HG02970 (cell line): ENCODE data around the gene VKORC1.
"Not testable (repeated sequence)": the region's sequence is repeated elsewhere in the genome, so short reads cannot be mapped to it uniquely, and the experiment has no call there.

Source experiments
- ATAC-seq: cut with Tn5 transposase; IDR thresholded peaks from one replicate; pipeline ENCODE4 v1.9.1; 2021; ENCODE audit warnings: mild to moderate bottlenecking, moderate library complexity, moderate number of reproducible peaks; ENCODE audit not compliant: unreplicated experiment, low FRiP score

Gene VKORC1

GRCh38 chr16:31094424-31095120, at the start of gene VKORC1:
VKORC1 (minus strand) TSS chr16:31094797; CDS start chr16:31094729, 68 bp downstream.
- ATAC-seq, result peak; percentile 69

DNA sequence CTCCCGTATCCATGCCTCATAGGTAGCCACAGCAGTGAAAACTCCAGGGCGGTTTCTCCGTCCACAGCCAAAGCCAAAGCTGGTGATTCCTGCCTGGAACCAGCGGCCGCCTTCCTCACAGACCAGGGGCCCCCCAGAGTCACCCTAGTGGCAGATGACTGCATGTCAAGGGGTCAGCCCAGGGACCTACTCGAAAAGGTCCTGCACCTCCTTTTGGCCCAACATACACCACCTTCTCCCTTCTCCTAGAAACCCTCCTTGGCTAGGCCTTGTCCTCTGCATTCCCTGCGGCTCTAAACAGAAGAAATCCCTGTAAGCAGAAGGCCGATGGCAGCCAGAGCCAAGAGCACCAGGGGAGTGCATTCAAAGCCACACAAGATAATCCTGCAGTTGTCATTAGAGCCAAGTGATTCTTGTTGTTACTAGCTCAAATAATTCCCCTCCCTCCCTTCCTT, 49.1 kb upstream of the VKORC1 start:
- ATAC-seq, result no peak

GRCh38 chr16:31143011-31143693, 48.6 kb upstream of the VKORC1 start:
- ATAC-seq, result no peak

DNA sequence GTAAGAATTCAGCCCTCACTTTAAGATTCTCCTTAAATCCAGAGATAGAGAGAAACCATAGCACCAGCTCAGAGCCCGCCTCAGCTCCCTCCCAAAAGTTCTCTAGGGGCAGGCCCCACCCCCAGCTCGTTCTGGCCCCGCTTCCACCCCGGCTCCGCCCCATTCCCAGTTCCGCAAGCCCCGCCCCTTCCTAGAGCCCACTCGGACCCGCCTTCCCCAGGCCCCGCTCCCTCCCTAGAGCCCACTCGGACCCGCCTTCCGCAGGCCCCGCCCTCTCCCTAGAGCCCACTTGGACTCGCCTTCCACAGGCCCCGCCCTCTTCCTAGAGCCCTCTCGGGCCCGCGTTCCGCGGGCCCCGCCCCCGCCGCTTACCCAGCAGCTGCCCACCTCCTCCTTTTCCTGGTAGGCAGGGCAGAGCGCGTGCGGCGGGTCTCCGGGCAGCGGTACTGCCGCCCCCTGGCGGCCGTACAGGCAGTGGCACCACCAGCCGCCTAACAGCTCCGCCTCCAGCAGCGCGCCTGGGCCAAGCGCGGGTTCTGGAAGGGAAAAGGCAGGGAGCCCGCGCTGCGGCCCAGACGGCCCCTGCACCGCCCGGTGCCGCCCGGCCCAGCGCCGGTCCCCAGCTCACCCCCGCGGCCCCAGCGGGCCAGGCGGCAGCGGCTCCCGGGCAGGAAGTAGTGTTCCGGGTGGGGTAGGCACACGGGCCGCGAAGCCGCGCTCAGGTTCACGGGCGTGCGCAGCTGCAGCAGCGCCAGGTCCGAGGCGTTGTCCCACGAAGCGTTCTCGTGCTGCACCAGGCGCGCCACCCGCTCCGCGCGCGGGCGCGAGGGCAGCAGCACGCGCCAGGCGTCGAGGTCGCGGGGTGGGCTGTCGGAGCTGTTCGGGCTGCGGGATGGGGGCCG, 47.8 kb upstream of the VKORC1 start:
- peak; percentile 89 for ATAC-seq

GRCh38 chr16:31141489-31142108, 47.0 kb upstream of the VKORC1 start:
- ATAC-seq, result no peak

DNA sequence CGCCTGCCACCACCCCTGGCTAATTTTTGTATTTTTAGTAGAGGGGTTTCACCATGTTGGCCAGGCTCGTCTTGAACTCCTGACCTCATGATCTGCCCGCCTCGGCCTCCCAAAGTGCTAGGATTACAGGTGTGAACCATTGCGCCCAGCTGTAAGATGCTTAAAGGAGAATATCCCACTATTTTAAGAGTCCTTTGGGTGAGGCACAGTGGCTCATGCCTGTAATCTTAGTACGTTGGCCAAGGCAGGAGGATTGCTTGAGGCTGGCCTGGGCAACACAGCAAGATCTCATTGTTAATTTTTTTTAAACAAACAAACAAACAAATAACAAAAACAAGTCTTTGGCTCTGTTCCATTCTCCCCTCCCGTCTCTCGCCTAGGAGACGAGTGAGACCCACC, 46.5 kb upstream of the VKORC1 start:
- ATAC-seq, result not testable (repeated sequence)

- ATAC-seq, result no peak
Observed at GRCh38 chr16:31138621-31139578, 44.3 kb upstream of the VKORC1 start.

DNA sequence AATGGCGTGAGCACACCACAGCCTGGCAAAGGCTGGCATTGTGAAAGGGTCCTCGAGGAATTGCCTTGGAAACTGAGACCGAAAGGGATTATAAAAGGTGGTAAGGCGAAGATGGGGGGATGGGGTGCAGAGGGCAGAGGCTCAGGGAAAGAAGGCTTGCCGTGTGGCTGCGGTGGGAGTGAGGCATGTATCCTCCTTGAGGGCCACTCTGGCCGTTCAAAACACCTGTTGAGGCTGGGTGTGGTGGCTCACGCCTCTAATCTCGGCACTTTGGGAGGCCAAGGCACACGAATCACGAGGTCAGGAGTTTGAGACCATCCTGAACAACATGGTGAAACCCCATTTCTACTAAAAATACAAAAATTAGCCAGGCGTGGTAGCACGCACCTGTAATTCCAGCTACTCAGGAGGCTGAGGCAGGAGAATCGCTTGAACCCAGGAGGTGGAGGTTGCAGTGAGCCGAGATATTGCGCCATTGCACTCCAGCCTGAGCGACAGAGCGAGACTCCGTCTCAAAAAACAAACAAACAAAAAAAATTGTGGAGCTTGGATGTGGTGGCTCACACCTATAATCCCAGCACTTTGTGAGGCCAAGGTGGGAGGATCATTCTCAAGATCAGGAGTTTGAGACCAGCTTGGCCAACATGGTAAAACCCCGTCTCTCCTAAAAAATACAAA, 42.4 kb upstream of the VKORC1 start:
- not testable (repeated sequence) for ATAC-seq

GRCh38 chr16:31136287-31136662, 41.7 kb upstream of the VKORC1 start:
- ATAC-seq, result no peak

- no peak for ATAC-seq
Observed at GRCh38 chr16:31135535-31136286, 41.1 kb upstream of the VKORC1 start, which contains the start of gene PRSS8. PRSS8 (minus strand) TSS chr16:31135727; CDS start chr16:31135498, 229 bp downstream.

DNA sequence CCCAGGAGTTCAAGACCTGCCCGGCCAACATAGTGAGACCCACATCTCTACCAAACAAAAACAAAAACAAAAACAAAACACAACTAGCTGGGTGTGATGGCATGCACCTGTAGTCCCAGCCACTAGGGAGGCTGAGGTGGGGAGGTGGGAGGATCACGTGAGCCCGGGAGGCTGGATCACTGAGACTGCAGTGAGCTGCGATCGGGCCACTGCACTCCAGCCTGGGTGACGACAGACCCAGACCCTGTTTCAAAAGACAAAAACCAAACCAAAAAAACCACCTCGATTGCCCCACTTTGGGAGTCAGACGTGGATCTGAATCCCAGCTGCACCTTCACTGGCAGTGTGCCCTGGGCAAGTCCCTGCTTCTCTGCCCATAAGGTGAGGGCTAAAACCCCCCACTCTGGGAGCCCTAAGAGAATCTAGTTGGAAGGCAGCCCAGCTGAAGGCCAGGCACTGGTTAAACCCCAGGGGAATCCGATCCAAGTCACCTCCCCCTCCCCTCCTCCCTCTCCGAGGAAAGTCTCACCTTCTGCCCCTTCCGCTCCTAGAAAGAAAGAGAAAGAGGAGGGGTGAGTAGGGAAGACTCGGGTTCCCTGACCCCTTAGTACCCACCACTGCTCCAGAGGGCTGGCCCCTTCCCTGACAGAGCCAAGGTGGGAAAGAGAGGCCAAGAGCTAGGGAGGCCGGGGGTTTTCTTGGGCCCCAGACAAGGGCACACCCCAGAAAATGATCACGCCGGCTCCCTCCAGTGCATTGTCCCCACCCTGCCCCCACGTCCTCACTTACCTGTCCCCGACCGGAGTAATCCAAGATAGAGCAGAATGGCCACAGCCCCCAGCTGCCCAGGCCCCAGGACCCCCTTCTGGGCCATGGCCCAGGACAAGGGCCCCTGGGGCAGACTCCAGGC, 40.3 kb upstream of the VKORC1 start:
- no peak for ATAC-seq

- no peak for ATAC-seq
Observed at GRCh38 chr16:31134091-31134571, 39.5 kb upstream of the VKORC1 start.

DNA sequence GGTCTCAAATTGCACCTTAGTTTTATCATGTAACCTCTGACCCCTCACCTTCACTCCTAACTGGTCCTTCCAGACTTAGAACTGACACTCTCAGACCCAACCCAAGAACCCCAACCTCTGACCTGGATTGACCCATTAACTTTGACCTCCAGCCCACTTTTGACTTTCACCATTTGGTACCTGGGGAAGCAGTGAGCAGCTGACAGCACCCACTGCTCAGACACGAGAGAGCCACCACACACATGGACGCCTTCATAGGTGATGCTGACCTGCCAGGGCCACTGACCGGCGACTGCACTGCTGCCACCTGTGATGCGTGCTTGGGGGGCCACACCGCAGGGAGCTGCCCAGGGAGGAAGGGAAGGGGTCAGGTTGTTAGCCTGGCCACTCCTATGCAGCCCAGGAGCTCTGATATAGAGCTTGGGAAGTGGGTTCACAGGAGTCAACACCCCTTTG, 38.5 kb upstream of the VKORC1 start:
- ATAC-seq, result no peak

DNA sequence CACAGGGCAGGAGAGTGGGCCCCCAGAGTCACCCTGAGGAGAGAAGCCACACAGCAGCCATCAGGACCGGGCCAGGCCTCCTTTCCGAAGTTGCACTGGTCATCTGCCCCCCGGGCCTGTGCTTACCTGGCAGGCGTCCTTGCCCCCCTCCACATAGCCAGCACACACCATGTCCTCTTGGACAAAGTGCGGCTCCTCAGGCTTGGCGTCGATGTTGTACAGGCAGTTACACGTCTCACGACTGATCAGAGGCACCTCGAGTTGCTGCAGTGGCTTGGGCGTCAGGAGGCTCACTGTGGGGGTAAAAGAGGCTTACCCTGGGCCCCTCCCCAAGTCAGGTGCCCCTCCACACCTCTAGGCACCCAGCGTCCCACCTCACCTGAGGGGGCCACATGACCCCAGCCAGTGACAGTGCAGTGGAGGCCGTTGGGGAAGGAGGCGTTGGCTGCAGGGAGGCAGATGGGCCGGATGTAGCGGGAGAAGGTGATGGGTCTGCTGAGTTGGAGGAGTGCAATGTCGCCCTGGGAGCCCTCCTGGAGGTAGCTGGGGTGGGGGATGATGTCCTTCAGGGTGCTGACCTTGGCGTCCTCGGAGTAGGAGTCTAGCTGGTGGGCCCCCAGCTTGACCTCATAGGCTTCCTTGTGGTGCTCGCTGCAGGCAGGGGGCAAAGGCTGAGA, 37.8 kb upstream of the VKORC1 start:
- no peak for ATAC-seq

DNA sequence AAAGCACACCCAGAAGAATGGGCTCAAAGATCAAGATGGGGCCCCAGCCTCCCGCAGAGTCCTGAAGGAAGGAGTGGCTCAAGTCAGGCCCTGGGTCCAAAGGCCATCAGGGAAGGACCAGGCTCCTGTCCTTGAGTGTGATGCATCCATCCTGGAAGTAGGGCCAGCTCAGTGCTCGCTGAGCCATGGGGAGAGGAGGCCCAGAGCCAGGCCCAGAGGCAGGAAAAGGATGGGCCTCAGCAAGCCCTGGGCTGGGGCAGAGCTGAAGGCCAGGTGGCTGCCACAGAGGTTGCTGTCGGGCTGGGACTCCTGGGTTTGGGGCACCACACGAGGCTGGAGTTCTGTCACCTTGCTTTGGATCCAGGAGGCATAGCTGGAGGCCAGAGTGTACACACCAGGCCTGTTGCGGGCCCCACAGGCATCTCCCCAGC, 37.3 kb upstream of the VKORC1 start:
- ATAC-seq, result no peak

DNA sequence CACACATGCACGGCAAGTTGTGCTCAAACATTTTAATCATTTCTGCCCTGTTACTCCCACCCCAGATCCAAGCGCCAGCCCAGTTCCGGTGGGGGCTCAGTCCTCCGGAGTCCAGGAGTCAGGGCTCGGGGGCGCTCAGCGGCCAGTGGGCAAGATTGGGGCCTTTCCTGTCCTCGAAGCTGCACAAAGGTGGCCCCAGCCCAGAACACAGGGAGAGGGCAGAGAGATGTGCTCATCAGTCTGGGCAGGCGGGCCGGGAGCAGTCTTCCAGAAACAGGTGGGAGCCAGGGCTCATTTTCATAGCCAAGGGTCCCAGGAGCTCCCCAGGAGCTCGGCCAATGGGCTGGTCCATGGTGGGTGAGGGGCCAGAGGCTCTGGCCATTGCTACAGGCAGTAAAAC, 36.8 kb upstream of the VKORC1 start:
- no peak for ATAC-seq
